ENCODE data around the gene CYSLTR2.

DNA sequence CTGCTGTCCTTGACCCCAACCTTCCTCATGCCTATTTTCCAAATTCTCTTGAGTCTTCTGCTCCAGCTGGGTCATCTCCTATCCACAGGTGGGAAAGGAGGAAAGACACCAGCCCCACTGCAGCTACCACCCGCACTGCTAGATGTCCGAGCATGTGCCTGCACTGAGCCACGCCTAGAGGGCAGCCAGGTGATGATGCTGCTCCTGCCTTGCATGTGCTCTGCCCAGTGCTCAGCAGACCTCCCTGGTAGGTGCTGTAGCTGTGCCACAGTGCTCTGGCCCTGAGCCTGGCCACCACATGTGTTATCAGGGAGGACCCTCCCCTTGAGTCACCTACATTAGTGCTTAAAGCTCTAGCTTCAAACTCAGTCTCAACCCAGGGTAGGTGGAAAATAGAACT is 6.9 kb upstream of the CYSLTR2 start:
- TF ChIP-seq, protein P1, sequence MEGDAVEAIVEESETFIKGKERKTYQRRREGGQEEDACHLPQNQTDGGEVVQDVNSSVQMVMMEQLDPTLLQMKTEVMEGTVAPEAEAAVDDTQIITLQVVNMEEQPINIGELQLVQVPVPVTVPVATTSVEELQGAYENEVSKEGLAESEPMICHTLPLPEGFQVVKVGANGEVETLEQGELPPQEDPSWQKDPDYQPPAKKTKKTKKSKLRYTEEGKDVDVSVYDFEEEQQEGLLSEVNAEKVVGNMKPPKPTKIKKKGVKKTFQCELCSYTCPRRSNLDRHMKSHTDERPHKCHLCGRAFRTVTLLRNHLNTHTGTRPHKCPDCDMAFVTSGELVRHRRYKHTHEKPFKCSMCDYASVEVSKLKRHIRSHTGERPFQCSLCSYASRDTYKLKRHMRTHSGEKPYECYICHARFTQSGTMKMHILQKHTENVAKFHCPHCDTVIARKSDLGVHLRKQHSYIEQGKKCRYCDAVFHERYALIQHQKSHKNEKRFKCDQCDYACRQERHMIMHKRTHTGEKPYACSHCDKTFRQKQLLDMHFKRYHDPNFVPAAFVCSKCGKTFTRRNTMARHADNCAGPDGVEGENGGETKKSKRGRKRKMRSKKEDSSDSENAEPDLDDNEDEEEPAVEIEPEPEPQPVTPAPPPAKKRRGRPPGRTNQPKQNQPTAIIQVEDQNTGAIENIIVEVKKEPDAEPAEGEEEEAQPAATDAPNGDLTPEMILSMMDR (IDR thresholded peaks at IDR 0.05): no peak
- TF ChIP-seq POLR2A (IDR thresholded peaks at IDR 0.05): no peak
